ENCODE measurements around the gene BAZ2B.

Gene BAZ2B

GRCh38 chr2:159518321-159519005 is 97.9 kb downstream of the BAZ2B start:
- DNase-seq: no peak

GRCh38 chr2:159516241-159516758 is 100.0 kb downstream of the BAZ2B start:
- peak; percentile 63 for DNase-seq

- no peak for DNase-seq
Observed at GRCh38 chr2:159515441-159515840, 100.9 kb downstream of the BAZ2B start.

- no peak for DNase-seq
Observed at GRCh38 chr2:159513745-159514144, 102.6 kb downstream of the BAZ2B start.

GRCh38 chr2:159508140-159508539 is 108.2 kb downstream of the BAZ2B start:
- DNase-seq: no peak

- no peak for DNase-seq
Observed at GRCh38 chr2:159506764-159507440, 109.4 kb downstream of the BAZ2B start.

GRCh38 chr2:159506202-159506601 is 110.1 kb downstream of the BAZ2B start:
- DNase-seq: no peak

GRCh38 chr2:159505196-159505595 is 111.2 kb downstream of the BAZ2B start:
- DNase-seq: no peak

GRCh38 chr2:159501743-159502142 is 114.6 kb downstream of the BAZ2B start:
- DNase-seq: no peak

- DNase-seq: no peak
Observed at GRCh38 chr2:159497847-159498246, 118.5 kb downstream of the BAZ2B start.

GRCh38 chr2:159497256-159497655 is 119.1 kb downstream of the BAZ2B start:
- no peak for DNase-seq

GRCh38 chr2:159489476-159489875 is 126.9 kb downstream of the BAZ2B start:
- DNase-seq: no peak

GRCh38 chr2:159484532-159484931 is 131.8 kb downstream of the BAZ2B start:
- no peak for DNase-seq

- DNase-seq: no peak
Observed at GRCh38 chr2:159476329-159476728, 140.0 kb downstream of the BAZ2B start.

- no peak for DNase-seq
Observed at GRCh38 chr2:159475793-159476192, 140.6 kb downstream of the BAZ2B start.

GRCh38 chr2:159471340-159471739 is 145.0 kb downstream of the BAZ2B start:
- no peak for DNase-seq

GRCh38 chr2:159468257-159468656 is 148.1 kb downstream of the BAZ2B start:
- DNase-seq: no peak

- no peak for DNase-seq
Observed at GRCh38 chr2:159462961-159463360, 153.4 kb downstream of the BAZ2B start.

- no peak for DNase-seq
Observed at GRCh38 chr2:159462201-159462785, 154.1 kb downstream of the BAZ2B start.

GRCh38 chr2:159461076-159461475 is 155.3 kb downstream of the BAZ2B start:
- no peak for DNase-seq

GRCh38 chr2:159460227-159460626 is 156.1 kb downstream of the BAZ2B start:
- no peak for DNase-seq

GRCh38 chr2:159459279-159459678 is 157.1 kb downstream of the BAZ2B start:
- DNase-seq: no peak

GRCh38 chr2:159457589-159457988 is 158.8 kb downstream of the BAZ2B start:
- no peak for DNase-seq
